Neural progenitor cell (in vitro differentiated cells): ENCODE measurements around the gene LRIT1.

Source experiments
- EZH2 ChIP-seq: fragments of 200-600 bp; sonication (generic); IDR thresholded peaks from 2 replicates; pipeline ENCODE4 v1.6.1; 2017; ENCODE audit warnings: antibody characterized with exemption, mild to moderate bottlenecking, moderate library complexity
- TF ChIP-seq, protein P1 (sequence below): fragments of 200-600 bp; sonication (generic); IDR thresholded peaks from 2 replicates; pipeline ENCODE4 v1.5.1; 2017; ENCODE audit warnings: antibody characterized with exemption, mild to moderate bottlenecking

GRCh38 chr10:84238909-84239308 is 2.4 kb downstream of the LRIT1 start:
- no peak for TF ChIP-seq EZH2
- TF ChIP-seq, protein P1, sequence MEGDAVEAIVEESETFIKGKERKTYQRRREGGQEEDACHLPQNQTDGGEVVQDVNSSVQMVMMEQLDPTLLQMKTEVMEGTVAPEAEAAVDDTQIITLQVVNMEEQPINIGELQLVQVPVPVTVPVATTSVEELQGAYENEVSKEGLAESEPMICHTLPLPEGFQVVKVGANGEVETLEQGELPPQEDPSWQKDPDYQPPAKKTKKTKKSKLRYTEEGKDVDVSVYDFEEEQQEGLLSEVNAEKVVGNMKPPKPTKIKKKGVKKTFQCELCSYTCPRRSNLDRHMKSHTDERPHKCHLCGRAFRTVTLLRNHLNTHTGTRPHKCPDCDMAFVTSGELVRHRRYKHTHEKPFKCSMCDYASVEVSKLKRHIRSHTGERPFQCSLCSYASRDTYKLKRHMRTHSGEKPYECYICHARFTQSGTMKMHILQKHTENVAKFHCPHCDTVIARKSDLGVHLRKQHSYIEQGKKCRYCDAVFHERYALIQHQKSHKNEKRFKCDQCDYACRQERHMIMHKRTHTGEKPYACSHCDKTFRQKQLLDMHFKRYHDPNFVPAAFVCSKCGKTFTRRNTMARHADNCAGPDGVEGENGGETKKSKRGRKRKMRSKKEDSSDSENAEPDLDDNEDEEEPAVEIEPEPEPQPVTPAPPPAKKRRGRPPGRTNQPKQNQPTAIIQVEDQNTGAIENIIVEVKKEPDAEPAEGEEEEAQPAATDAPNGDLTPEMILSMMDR, result no peak
